Measurements from ENCODE around the gene GDF15.

Gene GDF15

DNA sequence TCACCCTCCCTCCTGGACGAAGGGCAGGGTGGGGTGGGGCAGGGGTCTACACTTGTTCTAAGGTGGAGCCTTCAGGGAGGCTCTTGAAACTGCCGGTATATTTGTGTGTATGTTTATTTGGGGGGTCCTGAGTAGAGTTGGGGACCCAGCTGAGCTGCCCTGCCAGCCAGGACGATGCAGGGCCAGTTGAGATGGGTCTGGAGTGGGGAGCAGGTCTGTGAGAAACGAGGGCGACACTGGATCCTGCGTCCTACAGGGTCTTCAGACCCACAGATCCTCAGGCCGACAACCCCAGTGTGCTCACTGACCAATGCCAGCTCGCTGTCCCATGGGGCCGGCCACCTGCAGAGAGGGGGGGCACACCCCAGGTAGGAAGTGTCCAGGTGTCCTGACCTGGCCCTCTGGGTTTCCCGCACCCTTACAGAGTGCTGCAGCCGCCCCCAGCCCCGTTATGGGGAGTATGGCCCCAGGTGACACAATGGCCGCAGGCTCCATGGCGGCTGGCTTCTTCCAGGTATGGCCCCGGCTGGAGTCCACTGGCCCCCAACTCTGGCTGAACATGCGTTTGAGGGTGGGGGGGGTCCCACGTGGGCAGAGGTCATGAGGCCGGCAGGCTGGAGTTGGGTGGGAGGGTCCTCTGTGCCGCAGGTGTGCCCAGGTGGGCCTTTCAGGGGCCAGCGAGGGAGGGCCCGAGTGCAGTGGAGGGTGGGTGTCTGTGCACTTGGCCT, 44.6 kb downstream of the GDF15 start:
- no peak for DNase-seq (ENCODE audit: low read depth in 2 of 2)

- no peak for DNase-seq (ENCODE audit: low read depth in 2 of 2)
These were observed 45.6 kb downstream of the GDF15 start for GRCh38 chr19:18431351-18432197.

DNA sequence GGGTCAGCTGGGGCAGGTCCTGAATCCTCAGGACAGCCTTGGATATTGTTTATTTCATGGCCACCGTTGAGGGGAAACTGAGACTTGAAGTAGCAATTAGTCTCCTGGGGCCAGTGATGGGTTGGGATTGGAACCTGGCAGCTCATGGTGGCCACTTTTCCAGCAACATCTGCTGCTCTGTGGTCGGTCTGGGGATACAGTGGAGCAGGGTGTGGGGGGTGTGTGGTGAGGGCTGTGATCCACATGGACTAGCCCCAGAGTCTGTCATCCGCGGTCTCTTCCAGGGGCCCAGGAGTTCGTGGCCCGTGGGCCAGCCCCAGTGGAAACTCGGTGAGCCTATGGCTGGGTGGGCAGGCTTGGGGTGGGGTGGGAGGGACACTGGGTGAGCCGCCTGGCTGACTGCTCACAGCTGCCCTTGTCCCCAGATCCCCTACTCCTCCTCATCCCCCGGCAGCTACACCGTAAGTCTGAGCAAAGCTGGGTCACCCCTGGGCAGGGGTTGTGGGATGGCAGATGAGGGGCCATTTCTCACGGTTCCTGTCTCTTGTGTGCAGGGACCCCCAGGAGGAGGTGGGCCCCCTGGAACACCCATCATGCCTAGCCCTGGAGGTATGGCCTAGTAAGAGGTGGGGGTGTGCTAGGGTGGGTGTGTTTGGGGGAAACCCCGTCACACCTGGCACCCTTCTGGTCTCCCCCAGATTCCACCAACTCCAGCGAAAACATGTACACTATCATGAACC, 46.5 kb downstream of the GDF15 start:
- DNase-seq (ENCODE audit: low read depth in 2 of 2), result no peak

DNA sequence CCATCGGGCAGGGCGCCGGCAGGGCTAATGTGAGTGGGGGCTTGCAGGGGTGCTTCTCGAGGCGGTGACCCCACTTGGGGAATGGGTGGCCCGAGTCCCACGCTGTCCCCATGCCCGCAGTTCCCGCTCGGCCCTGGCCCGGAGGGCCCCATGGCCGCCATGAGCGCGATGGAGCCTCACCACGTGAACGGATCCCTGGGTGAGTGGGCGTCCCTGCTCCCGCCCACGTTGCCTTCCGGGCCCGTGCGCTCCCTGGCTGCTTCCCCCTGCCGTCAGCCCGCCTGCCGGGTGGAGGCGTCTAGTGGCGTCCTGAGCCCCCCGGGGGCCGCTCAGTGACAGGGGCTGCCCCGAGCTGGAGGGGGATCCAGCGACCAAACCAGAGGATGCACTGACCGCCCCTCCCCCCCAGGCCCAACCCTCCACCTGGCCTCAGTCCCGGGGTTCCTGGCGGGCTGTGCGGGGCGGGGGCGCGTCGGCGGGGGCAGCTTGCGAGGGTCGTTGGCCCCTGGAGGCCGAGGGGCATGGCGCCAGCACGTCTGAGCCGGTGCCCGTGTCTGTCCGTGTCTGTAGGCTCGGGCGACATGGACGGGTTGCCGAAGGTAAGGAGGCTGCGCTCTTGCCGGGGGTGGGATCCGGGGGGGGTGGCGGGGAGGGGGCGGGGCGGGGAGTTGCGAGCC, 47.2 kb downstream of the GDF15 start:
- DNase-seq (ENCODE audit: low read depth in 2 of 2), result no peak

- no peak for DNase-seq (ENCODE audit: low read depth in 2 of 2)
These were observed 47.9 kb downstream of the GDF15 start for GRCh38 chr19:18433735-18434398.

DNA sequence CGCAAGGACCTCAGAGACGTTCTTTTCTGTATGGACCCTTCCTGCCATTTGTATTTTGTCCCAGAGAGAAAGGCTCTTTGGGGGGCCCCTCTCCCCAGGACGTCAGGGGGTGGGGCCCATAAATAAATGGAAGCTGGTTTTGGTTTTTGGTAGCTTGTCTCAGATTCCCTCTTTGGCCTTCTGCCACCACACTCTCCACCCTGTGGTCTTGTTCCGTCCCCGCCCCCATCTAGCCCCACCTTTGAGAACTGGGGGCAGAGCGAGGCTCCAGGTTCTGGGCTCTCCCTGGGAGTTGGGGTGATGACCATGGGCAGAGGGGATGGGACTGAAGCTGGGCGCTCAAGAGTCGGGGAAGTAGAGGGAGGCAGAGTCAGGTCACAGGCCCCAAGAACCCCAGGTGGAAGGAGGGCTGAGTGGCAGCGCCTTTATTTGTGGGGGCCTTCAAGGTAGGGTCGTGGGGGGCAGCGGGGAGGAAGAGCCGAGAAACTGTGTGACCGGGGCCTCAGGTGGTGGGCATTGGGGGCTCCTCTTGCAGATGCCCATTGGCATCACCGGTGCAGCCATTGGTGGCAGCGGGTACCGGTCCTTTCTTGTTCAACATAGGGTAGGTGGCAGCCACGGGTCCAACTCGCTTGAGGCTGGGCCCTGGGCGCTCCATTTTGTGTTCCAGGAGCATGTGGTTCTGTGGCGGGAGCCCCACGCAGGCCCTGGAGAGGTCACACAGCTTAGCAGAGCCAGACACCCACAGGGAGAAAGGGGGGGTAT, 48.6 kb downstream of the GDF15 start:
- DNase-seq (ENCODE audit: low read depth in 2 of 2), result no peak

GRCh38 chr19:18435178-18435841, 49.4 kb downstream of the GDF15 start:
- no peak for DNase-seq (ENCODE audit: low read depth in 2 of 2)

- DNase-seq (ENCODE audit: low read depth in 2 of 2), result no peak
These were observed 50.1 kb downstream of the GDF15 start for GRCh38 chr19:18435842-18436670.

GRCh38 chr19:18436671-18437490, 50.9 kb downstream of the GDF15 start:
- DNase-seq (ENCODE audit: low read depth in 2 of 2), result peak; percentile 77 to 79

- peak in 1 of 2 donors; percentile 37 for DNase-seq (ENCODE audit: low read depth in 2 of 2)
These were observed 51.8 kb downstream of the GDF15 start, which contains the start of gene ISYNA1 for GRCh38 chr19:18437491-18438330. ISYNA1 (minus strand) TSS chr19:18438133; CDS start chr19:18437979, 154 bp downstream.

- no peak for DNase-seq (ENCODE audit: low read depth in 2 of 2)
These were observed 52.5 kb downstream of the GDF15 start for GRCh38 chr19:18438331-18439024.
